Measurements from ENCODE around the gene ARHGEF38.

Gene ARHGEF38

GRCh38 chr4:105598052-105598451, 45.6 kb downstream of the ARHGEF38 start:
- no peak for TF ChIP-seq SPI1 (IDR thresholded peaks at IDR 0.05; ENCODE audit: borderline replicate concordance, low read depth)
- no peak for TF ChIP-seq GABPA (IDR thresholded peaks at IDR 0.05; ENCODE audit: low read depth)
- no peak for TF ChIP-seq REST (IDR thresholded peaks at IDR 0.05; ENCODE audit: insufficient replicate concordance, low read depth)
- no peak for TF ChIP-seq POLR2AphosphoS5 (IDR thresholded peaks at IDR 0.05; ENCODE audit: low read depth)
- no peak for TF ChIP-seq CTCF (IDR thresholded peaks at IDR 0.05; ENCODE audit: insufficient read depth, low read length)
- no peak overlapping the region for H3K4me3 ChIP-seq (replicated peaks; ENCODE audit: insufficient read depth, low read length)
- DNase-seq (ENCODE audit: low read depth in 1 of 2, low spot score in 1 of 2) = no peak
- no peak overlapping the region for H3K27ac ChIP-seq (replicated peaks)
- peaks cover 5% of the 10 kb centered on the region for H3K27me3 ChIP-seq (ENCODE audit: insufficient read depth, poor library complexity, severe bottlenecking)

GRCh38 chr4:105598787-105599186, 46.4 kb downstream of the ARHGEF38 start:
- Histone ChIP-seq H3K4me3 (replicated peaks; ENCODE audit: insufficient read depth, low read length) (no peak overlapping the region), H3K27ac (replicated peaks) (no peak overlapping the region), H3K27me3 (ENCODE audit: insufficient read depth, poor library complexity, severe bottlenecking) (peaks cover 5% of the 10 kb centered on the region)
- no peak for TF ChIP-seq REST (IDR thresholded peaks at IDR 0.05; ENCODE audit: insufficient replicate concordance, low read depth)
- no peak for TF ChIP-seq CTCF (IDR thresholded peaks at IDR 0.05; ENCODE audit: insufficient read depth, low read length)
- no peak for TF ChIP-seq POLR2AphosphoS5 (IDR thresholded peaks at IDR 0.05; ENCODE audit: low read depth)
- TF ChIP-seq GABPA (IDR thresholded peaks at IDR 0.05; ENCODE audit: low read depth) = no peak
- no peak for TF ChIP-seq SPI1 (IDR thresholded peaks at IDR 0.05; ENCODE audit: borderline replicate concordance, low read depth)
- no peak for DNase-seq (ENCODE audit: low read depth in 1 of 2, low spot score in 1 of 2)

- TF ChIP-seq REST (IDR thresholded peaks at IDR 0.05; ENCODE audit: insufficient replicate concordance, low read depth) = no peak
- no peak for TF ChIP-seq CTCF (IDR thresholded peaks at IDR 0.05; ENCODE audit: insufficient read depth, low read length)
- no peak for TF ChIP-seq GABPA (IDR thresholded peaks at IDR 0.05; ENCODE audit: low read depth)
- TF ChIP-seq POLR2AphosphoS5 (IDR thresholded peaks at IDR 0.05; ENCODE audit: low read depth) = no peak
- no peak for TF ChIP-seq SPI1 (IDR thresholded peaks at IDR 0.05; ENCODE audit: borderline replicate concordance, low read depth)
- no peak overlapping the region for H3K27ac ChIP-seq (replicated peaks)
- no peak overlapping the region for H3K4me3 ChIP-seq (replicated peaks; ENCODE audit: insufficient read depth, low read length)
- peaks cover 5% of the 10 kb centered on the region for H3K27me3 ChIP-seq (ENCODE audit: insufficient read depth, poor library complexity, severe bottlenecking)
- DNase-seq (ENCODE audit: low read depth in 1 of 2, low spot score in 1 of 2) = no peak
Observed at GRCh38 chr4:105599482-105599881, 47.1 kb downstream of the ARHGEF38 start.

Data from HL-60 (cell line).